Mesenchymal stem cell (in vitro differentiated cells and primary cell): ENCODE data around the gene CRYL1.

Source experiments
- DNase-seq: peaks from one replicate; pipeline ENCODE4 v3.0.0-alpha.2; 2013
- H2AFZ ChIP-seq: one replicate; pipeline ENCODE4 v1.6.1; 2013; ENCODE audit warnings: low read depth, mild to moderate bottlenecking, control low read depth, inconsistent platforms, low read length, moderate library complexity
- H2AK5ac ChIP-seq: 2 replicates; pipeline ENCODE4 v1.6.1; 2013; ENCODE audit warnings: low read length, moderate library complexity, mild to moderate bottlenecking, inconsistent platforms; ENCODE audit not compliant: severe bottlenecking
- H2BK120ac ChIP-seq: one replicate; pipeline ENCODE4 v1.6.1; 2013; ENCODE audit warnings: low read depth, mild to moderate bottlenecking, inconsistent platforms, low read length, moderate library complexity
- H2BK12ac ChIP-seq, 2 experiments: one replicate each; pipeline ENCODE4 v1.6.1; 2013; ENCODE audit warnings: inconsistent platforms in 2 of 2, low read length in 2 of 2, mild to moderate bottlenecking in 2 of 2, moderate library complexity in 2 of 2, control low read depth in 1 of 2
- H2BK15ac ChIP-seq: one replicate; pipeline ENCODE4 v1.6.1; 2013; ENCODE audit warnings: mild to moderate bottlenecking, low read depth, inconsistent platforms; ENCODE audit not compliant: poor library complexity, severe bottlenecking
- H2BK5ac ChIP-seq: 2 replicates; pipeline ENCODE4 v1.6.1; 2013; ENCODE audit warnings: low read depth, mild to moderate bottlenecking, low read length, control low read depth, inconsistent platforms; ENCODE audit not compliant: poor library complexity, severe bottlenecking
- H3K14ac ChIP-seq, 2 experiments: one replicate each; pipeline ENCODE4 v1.6.1; 2013; ENCODE audit warnings: inconsistent platforms in 2 of 2, low read length in 2 of 2, control low read depth in 1 of 2, mild to moderate bottlenecking in 1 of 2, moderate library complexity in 1 of 2
- H3K18ac ChIP-seq, 2 experiments: one replicate each; pipeline ENCODE4 v1.6.1; 2013; ENCODE audit warnings: inconsistent platforms in 2 of 2, low read length in 2 of 2, control low read depth in 1 of 2, low read depth in 1 of 2, mild to moderate bottlenecking in 1 of 2
- H3K23ac ChIP-seq, 2 experiments: one replicate each; pipeline ENCODE4 v1.6.1; 2013; ENCODE audit warnings: inconsistent platforms in 2 of 2, low read length in 2 of 2, mild to moderate bottlenecking in 2 of 2, moderate library complexity in 2 of 2, control low read depth in 1 of 2
- H3K27ac ChIP-seq: 2 replicates; pipeline ENCODE4 v1.5.1; 2013; ENCODE audit warnings: mild to moderate bottlenecking, moderate library complexity, low read length, control low read depth, inconsistent platforms; ENCODE audit not compliant: poor library complexity, severe bottlenecking
- H3K27me3 ChIP-seq, 2 experiments: 2 replicates each; pipeline versions ENCODE4 v1.6.1 to v1.7.0; 2013; ENCODE audit warnings: low read length in 2 of 2, mild to moderate bottlenecking in 2 of 2, moderate library complexity in 2 of 2, control low read depth in 1 of 2, inconsistent platforms in 1 of 2; ENCODE audit not compliant: control insufficient read depth in 1 of 2, insufficient read depth in 1 of 2
- H3K36me3 ChIP-seq, 2 experiments: 2 replicates each; pipeline versions ENCODE4 v1.6.1 to v1.7.0; 2013; ENCODE audit warnings: low read length in 2 of 2, control low read depth in 1 of 2, inconsistent platforms in 1 of 2, low read depth in 1 of 2, mild to moderate bottlenecking in 1 of 2; ENCODE audit not compliant: insufficient read depth in 2 of 2, control insufficient read depth in 1 of 2
- H3K4ac ChIP-seq, 2 experiments: one replicate each; pipeline ENCODE4 v1.6.1; 2013; ENCODE audit warnings: inconsistent platforms in 2 of 2, low read length in 2 of 2, mild to moderate bottlenecking in 2 of 2, moderate library complexity in 2 of 2, control low read depth in 1 of 2, low read depth in 1 of 2
- H3K4me1 ChIP-seq: 2 replicates; pipeline ENCODE4 v1.6.1; 2013; ENCODE audit warnings: low read depth, low read length, control low read depth; ENCODE audit not compliant: control insufficient read depth, insufficient read depth
- H3K4me2 ChIP-seq: 2 replicates; pipeline ENCODE4 v1.6.1; 2013; ENCODE audit warnings: low read length, mild to moderate bottlenecking, inconsistent platforms; ENCODE audit not compliant: poor library complexity, severe bottlenecking
- H3K4me3 ChIP-seq, 2 experiments: 2 replicates each; pipeline versions ENCODE4 v1.5.1 to v1.7.0; 2013; ENCODE audit warnings: low read length in 2 of 2, mild to moderate bottlenecking in 2 of 2, control low read depth in 1 of 2, low read depth in 1 of 2; ENCODE audit not compliant: insufficient read depth in 1 of 2
- H3K79me1 ChIP-seq: replicated peaks from 2 replicates; pipeline ENCODE4 v1.6.1; 2013; ENCODE audit warnings: mild to moderate bottlenecking, control low read depth, low read length, inconsistent platforms; ENCODE audit not compliant: poor library complexity, severe bottlenecking
- H3K9ac ChIP-seq: 2 replicates; pipeline ENCODE4 v1.7.0; 2013; ENCODE audit warnings: mild to moderate bottlenecking, low read length, moderate library complexity
- H3K9me3 ChIP-seq: 2 replicates; pipeline ENCODE4 v1.7.0; 2013; ENCODE audit warnings: mild to moderate bottlenecking, low read length; ENCODE audit not compliant: control insufficient read depth
- H4K8ac ChIP-seq: one replicate; pipeline ENCODE4 v1.6.1; 2013; ENCODE audit warnings: inconsistent platforms, mild to moderate bottlenecking, low read length, moderate library complexity
- H4K91ac ChIP-seq: one replicate; pipeline ENCODE4 v1.6.1; 2013; ENCODE audit warnings: mild to moderate bottlenecking, low read length, inconsistent platforms
- WGBS: methylation state at CpG from one replicate; pipeline ENCODE4 v1.1.7; 2013; ENCODE audit warnings: mixed read lengths; 5-methylcytosine and 5-hydroxymethylcytosine counted together

CRYL1 gene

GRCh38 chr13:20402881-20403280 lies 122.8 kb downstream of the CRYL1 start:
- H3K27ac ChIP-seq, result no peak overlapping the region
- H3K9ac ChIP-seq, result no peak overlapping the region
- no peak overlapping the region for H3K18ac ChIP-seq
- H3K4me1 ChIP-seq, result peaks cover 20% of the 10 kb centered on the region
- no peak overlapping the region for H2BK12ac ChIP-seq
- DNase-seq, result no peak
- no peak overlapping the region for H2AFZ ChIP-seq
- H3K4me2 ChIP-seq, result no peak overlapping the region
- H3K79me1 ChIP-seq, result no peaks in the 10 kb centered on the region
- H2AK5ac ChIP-seq, result peak overlapping the region; percentile 5
- no peaks in the 10 kb centered on the region for H3K9me3 ChIP-seq
- H3K4ac ChIP-seq, result no peak overlapping the region
- no peak overlapping the region for H2BK120ac ChIP-seq
- no peak overlapping the region for H2BK15ac ChIP-seq
- H3K4me3 ChIP-seq, result no peak overlapping the region
- H3K27me3 ChIP-seq, result no peaks in the 10 kb centered on the region
- H4K8ac ChIP-seq, result no peak overlapping the region
- H3K36me3 ChIP-seq, result peaks cover 4 to 16% of the 10 kb centered on the region in 2 experiments
- no peak overlapping the region for H3K23ac ChIP-seq
- H4K91ac ChIP-seq, result no peak overlapping the region
- no peak overlapping the region for H2BK5ac ChIP-seq
- H3K14ac ChIP-seq, result no peak overlapping the region
- WGBS, result 91% methylated on average over 5 of the region's 5 CpGs

DNA sequence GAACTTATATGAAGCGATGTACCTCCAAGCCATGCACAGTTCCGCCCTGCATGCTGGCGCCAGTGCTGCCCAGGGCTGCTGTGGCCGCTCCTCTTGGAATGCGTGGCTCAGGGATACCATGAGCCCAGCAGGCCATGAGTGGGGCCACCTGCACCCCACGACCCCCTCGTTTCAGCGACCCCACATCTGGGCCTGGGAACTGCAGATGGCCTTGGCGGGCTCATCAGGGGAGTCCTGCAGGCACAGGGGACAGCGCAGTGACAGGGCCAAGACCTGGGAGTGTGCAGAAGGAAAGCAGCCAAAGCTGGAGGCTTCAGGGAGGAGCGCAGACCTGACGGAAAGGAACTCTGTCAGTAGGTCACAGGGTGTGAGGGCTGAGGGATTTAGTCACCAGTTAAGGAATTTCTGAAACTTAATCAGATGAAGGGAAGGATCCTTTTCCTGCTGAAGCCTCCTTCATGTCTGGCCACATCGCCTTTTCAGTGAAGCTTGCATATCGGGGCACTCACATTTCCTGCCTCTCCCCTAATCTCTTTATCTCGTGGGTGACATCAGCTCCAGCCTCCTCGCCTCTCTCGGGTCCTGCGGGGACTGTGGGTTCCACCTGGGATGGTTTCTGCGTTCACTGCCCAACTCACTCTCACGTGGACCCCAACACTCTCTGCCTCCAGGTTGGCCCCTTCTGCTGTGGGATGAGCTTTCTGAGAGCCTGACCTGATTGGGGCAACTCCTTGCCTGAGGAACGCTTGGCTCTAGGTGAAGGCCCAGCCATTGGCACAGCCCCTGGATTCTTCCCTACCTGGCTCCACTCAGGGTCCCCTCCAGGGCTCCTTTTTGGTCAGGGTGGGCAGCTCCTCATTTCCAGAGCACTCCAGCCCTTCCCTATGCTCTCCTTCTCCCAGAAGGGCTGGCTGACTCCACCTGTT lies 123.5 kb downstream of the CRYL1 start:
- Histone ChIP-seq H3K36me3 (peaks cover 4 to 16% of the 10 kb centered on the region in 2 experiments), H3K4me2 (no peak overlapping the region), H3K27ac (no peak overlapping the region), H3K23ac (no peak overlapping the region), H4K91ac (no peak overlapping the region), H3K9me3 (no peaks in the 10 kb centered on the region), H3K4me1 (peaks cover 20% of the 10 kb centered on the region), H3K4ac (no peak overlapping the region), H2AK5ac (peak overlapping the region; percentile 8), H2BK120ac (no peak overlapping the region), H3K79me1 (no peaks in the 10 kb centered on the region), H2BK15ac (no peak overlapping the region), H3K27me3 (no peaks in the 10 kb centered on the region), H3K18ac (no peak overlapping the region), H4K8ac (no peak overlapping the region), H2BK12ac (no peak overlapping the region), H3K4me3 (no peak overlapping the region), H2AFZ (no peak overlapping the region), H2BK5ac (no peak overlapping the region), H3K9ac (no peak overlapping the region), H3K14ac (peak overlapping the region in 1 of 2 experiments; percentile 53)
- 65% methylated on average over 21 of the region's 21 CpGs for WGBS
- peak; percentile 30 for DNase-seq

GRCh38 chr13:20401531-20401930 lies 124.1 kb downstream of the CRYL1 start:
- Histone ChIP-seq H3K23ac (no peak overlapping the region), H3K14ac (peak overlapping the region in 1 of 2 experiments; percentile 53), H3K4me3 (no peak overlapping the region), H3K4me2 (no peak overlapping the region), H3K4me1 (peaks cover 20% of the 10 kb centered on the region), H2BK5ac (no peak overlapping the region), H3K4ac (no peak overlapping the region), H4K8ac (no peak overlapping the region), H3K27me3 (no peaks in the 10 kb centered on the region), H2AFZ (no peak overlapping the region), H3K79me1 (no peaks in the 10 kb centered on the region), H3K27ac (no peak overlapping the region), H4K91ac (no peak overlapping the region), H3K36me3 (peaks cover 4 to 16% of the 10 kb centered on the region in 2 experiments), H2BK120ac (no peak overlapping the region), H2BK12ac (no peak overlapping the region), H2AK5ac (peak overlapping the region; percentile 37), H3K18ac (no peak overlapping the region), H3K9ac (no peak overlapping the region), H3K9me3 (no peaks in the 10 kb centered on the region), H2BK15ac (no peak overlapping the region)
- 97% methylated on average over 5 of the region's 5 CpGs for WGBS
- no peak for DNase-seq

- Histone ChIP-seq H3K9me3 (no peaks in the 10 kb centered on the region), H3K27me3 (no peaks in the 10 kb centered on the region), H3K4me2 (no peak overlapping the region), H3K9ac (no peak overlapping the region), H2AFZ (no peak overlapping the region), H3K4me3 (no peak overlapping the region), H2BK12ac (no peak overlapping the region), H2AK5ac (no peak overlapping the region), H2BK5ac (no peak overlapping the region), H4K8ac (no peak overlapping the region), H3K4ac (no peak overlapping the region), H3K27ac (no peak overlapping the region), H2BK120ac (no peak overlapping the region), H3K4me1 (peaks cover 17% of the 10 kb centered on the region), H3K23ac (no peak overlapping the region), H3K18ac (no peak overlapping the region), H3K79me1 (no peaks in the 10 kb centered on the region), H3K14ac (no peak overlapping the region), H3K36me3 (peaks cover 4 to 16% of the 10 kb centered on the region in 2 experiments), H2BK15ac (no peak overlapping the region), H4K91ac (no peak overlapping the region)
- WGBS, result 15% methylated on average over 7 of the region's 7 CpGs
- DNase-seq, result peak; percentile 55
Measured at GRCh38 chr13:20400774-20401173, 124.9 kb downstream of the CRYL1 start.
